Measurements from ENCODE around the gene DENND4B.

The DENND4B gene

GRCh38 chr1:153944005-153944826 is 2.3 kb downstream of the DENND4B start:
- no peak for DNase-seq

GRCh38 chr1:153942766-153943549 is 3.6 kb downstream of the DENND4B start:
- no peak for DNase-seq

- DNase-seq = no peak
Measured at GRCh38 chr1:153941826-153942725, 4.4 kb downstream of the DENND4B start.

DNA sequence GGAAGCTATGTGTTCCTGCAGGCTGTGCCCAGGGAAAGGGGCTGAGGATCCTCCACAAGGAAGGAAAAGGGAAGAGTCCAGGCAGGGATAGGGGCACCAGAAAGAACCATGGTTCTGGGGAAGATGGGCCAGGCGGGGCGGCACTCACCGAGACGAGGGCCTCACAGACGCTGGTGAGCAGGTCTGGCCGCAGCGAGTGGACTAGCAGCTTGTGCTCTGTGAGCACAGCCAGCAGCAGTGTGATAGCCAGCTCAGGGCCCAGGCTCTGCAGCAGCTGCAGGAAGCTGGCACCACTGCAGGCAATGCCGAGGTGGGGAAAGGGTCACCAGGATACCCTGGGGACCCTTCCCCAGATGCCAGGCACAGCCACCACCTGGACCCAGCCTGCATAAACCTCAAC is 5.8 kb downstream of the DENND4B start:
- no peak for DNase-seq

DNA sequence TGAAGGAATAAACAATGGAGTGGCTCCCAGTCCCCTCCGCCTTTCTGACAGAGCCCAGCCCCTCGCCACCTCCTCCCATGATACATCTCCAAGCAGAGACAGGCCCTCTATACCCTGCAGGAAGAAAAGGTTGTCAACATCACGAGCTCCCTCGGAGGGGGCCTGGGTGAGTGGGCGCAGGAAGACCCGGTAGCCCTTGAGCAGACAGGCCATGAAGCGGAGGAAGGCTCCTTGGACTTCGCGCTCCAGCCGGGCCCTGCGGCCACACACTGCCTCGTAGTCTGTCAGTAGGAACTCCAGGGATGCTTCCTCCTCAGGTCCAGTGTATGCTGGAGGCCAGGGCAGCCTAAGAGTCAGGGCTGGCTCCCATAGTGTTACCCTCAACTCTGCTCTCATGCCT is 7.0 kb downstream of the DENND4B start:
- DNase-seq = no peak

DNA sequence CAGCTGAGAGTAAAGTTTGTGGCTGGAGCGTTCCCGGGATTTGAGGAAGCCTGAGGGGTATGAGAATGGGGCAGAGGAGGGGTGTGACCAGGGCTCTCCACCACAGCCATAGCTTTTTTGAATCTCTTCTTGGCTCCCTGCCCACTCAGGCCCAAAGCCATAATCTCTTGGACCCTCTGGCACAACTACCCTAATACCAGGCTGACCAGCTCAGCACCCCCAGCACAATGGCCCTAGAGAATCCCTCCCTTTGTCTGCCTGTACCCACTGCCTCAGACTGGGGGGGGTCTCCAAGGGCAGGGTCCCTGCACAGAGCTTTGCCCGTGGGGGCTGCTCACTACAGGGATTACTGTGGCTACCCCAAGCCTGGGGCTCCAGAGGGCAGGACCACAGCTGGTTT is 7.5 kb downstream of the DENND4B start:
- no peak for DNase-seq

DNA sequence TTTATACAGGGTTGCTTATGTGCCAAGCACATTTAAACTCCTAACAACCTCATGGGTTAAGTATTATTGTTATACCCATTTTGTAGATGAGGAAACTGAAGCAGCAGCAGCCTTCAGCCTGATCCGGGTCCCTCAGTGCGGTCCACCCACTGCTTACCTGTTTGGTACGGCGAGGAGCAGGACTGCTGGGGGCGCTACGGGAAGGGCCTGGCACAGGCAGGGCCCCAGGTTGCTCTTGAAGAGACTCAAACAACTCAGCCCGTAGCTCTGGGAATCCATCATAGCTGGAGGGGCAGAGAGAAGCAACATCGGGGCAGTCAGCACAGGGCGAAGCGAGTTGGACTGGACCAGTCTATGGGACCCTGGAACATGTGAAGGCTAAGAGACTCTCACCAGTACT is 9.2 kb downstream of the DENND4B start:
- DNase-seq = no peak

DNA sequence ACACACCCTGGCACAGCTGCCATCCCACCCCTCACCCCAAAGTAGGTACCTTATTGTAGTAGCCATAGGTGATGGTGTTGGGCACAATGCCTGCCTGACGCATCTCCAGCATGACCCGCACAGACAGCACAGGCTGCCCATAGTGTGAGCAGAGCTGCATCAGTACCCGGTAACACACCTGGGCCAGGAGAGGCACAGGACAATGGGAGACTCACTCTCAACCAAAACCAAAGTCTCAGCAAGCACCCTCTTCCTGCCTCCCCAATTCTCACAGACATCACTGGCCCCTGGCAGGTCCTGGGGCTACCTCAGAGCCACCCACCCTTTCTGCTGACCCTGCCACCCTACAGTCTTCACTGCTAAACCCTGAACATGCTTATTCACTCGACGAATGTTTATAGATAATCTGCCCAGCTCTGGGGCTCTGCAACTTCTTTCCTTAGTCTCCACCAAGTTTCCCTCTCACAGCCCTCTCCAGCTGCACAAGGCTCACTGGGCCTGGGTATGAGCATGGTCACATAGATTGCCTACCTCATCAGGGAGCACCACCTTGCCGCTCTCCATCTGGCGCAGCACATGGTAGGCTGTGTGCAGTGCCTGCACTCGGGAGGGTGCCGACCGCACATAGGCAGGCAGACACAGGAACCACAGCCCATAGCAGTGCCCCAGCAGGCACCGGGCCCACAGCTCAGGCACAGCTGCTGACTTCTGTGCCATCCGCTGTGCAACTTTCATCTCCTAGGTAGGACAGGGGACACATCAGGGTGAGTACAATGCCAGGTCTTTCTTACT is 10.3 kb downstream of the DENND4B start:
- DNase-seq = no peak

DNA sequence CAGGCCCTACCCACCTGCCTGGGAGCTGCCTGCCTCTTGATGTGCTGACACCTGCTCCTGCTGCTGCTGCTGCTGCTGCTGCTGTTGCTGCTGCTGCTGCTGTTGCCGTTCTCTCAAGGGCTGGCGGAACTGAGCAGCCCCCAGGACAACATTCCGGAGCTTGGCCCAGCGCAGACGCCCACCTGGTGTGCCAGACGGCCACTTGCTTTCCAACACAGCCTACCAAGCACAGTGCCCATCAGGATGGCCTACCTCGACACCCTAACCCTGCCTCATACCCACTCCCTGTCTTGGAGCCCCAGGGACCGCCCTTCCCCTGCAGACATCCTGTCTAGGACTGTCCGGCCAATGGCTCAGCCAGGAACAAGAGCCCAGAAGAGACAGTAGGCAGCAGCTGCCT is 11.8 kb downstream of the DENND4B start:
- no peak for DNase-seq

DNA sequence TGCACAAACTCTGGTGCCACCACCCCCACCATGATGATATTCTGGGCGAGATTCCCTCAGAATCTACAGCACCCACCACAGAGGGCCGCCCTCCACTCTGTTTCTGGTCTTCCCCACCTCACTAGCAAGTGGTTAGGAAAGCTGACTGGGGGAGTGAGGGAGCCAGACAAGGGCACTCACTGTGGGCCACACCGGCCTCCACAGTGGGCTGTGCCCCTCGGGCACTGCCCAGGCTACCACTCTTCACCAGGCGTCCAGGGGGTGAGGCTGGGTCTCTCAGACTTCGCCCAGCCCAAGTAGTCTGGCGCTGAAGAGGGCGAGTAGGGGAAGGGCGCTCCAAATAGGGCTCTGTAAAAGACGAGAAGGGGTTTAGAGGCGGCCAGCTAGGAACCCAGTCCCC is 12.6 kb downstream of the DENND4B start:
- DNase-seq = no peak

- DNase-seq = no peak
Measured at GRCh38 chr1:153933430-153933829, 13.1 kb downstream of the DENND4B start.

DNA sequence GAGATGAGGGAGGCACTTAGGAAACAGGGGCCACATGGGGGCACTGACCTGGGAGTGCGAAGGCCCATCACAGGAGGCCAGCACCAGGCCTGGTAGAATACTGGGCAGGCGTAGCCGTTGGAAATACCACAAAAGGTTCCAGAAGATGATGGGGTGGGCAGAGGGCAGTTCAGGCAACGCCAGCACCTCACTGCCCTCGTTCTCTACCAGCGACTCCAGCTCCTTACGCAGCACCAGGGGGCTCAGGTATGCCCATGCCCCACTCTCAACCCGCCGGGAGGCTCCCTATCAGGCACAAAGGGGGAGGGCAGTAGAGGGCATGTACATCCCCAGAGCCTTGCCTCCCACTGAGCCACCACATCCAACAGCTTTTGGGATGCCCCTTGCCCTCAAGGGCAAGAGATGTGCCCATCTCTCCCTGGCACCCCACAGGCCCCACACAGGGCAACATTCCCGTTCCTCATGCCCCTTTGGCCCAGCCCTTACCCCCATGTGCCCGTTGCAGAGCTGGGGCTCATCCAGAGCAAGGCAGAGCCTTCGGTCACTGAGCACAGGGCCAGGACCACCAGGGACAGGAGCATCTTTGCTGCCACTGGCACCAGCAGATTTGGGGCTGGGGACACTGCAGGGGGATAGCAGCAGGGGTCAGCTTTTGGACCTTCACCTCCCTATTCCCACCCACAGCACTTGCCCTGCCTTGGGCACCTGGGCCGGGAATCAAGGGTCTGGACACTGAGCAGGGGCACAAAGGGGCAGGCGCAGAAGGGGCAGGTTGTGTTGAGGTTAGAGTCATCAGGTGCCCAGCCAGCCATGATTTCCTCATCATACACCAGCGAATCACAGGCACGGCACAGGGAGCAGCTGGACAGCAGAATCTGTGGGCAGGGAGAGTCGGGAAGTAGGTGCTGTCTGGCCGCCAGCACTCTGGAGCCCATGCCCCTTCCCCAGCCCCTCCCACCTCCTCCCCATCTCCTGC is 14.1 kb downstream of the DENND4B start:
- DNase-seq = no peak

GRCh38 chr1:153929981-153930948 is 16.3 kb downstream of the DENND4B start:
- no peak for DNase-seq

DNA sequence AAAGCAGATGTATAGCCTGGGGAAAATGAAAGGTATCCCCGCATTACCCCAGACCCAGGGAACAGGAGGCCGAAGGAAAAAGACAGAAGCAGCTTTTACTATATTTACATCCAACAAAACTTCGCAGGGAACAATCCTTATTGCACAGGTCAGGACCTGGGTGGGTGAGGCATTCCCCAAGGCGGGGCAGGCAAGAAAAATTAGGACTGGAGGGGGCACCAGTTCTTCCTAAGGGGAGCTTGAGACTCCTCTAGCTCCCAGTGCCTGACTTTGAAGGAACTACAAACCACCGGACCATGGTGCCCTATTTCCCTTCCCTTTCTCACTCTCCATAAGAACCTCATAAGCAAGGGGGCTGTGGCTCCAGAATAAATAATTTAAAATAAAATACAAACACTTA is 17.1 kb downstream of the DENND4B start:
- DNase-seq = no peak

- DNase-seq = no peak
Measured at GRCh38 chr1:153928791-153929341, 17.7 kb downstream of the DENND4B start.

DNA sequence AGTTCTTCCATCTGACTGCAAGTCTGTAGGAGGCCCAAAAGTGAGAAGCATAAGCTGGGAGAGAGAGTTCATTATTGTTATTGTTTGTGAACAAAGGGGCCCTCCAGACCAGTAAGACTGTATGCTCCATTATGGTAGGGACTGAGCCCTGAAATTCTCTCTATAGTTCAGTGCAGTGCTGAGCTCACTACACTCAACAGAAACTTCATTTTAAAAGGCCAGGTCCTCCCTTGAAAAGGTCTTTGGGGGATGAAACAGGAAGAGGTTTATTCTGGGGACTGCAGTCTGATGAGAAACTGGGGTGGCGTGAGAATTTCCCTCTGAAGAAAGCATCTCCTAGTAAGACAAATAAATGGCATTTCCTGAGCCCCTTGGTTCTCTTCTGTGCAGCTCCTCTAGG is 18.3 kb downstream of the DENND4B start:
- no peak for DNase-seq

DNA sequence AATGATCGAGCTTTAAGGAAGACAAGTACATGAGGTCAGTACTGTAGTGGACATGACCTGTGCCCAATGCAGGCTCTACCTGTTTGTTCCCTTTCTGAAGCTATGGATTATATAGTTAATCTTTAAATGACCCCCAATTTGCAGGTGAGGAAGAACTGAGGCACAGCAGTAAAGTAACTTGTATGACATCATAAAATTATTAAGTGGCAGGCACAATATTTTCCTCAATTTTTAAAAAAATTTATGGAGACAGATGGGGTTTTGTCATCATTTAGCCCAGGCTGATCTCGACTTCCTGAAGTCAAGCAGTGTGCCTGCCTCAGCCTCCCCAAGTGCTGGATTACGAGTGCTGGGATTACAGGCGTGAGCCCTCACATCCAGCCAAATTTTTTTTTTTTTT is 20.1 kb downstream of the DENND4B start:
- no peak for DNase-seq

- peak; percentile 98 for DNase-seq
Measured at GRCh38 chr1:153922972-153923925, 23.3 kb downstream of the DENND4B start, which contains the start of gene GATAD2B. Gene GATAD2B, minus strand, starts transcription at chr1:153922972. Its CDS starts 94,625 bp downstream, at chr1:153828347.
